ENCODE measurements around the gene ATM.
"Not testable (repeated sequence)": the region's sequence is repeated elsewhere in the genome, so short reads cannot be mapped to it uniquely, and the experiment has no call there.

ATM gene

GRCh38 chr11:108345767-108346166 is 122.9 kb downstream of the ATM start:
- H3K4me3 ChIP-seq (ENCODE audit: low read length), result no peak overlapping the region
- TF ChIP-seq ZNF274 (IDR thresholded peaks at IDR 0.05; ENCODE audit: low read depth, low read length), result no peak

- no peak for TF ChIP-seq ZNF274 (IDR thresholded peaks at IDR 0.05; ENCODE audit: low read depth, low read length)
- H3K4me3 ChIP-seq (ENCODE audit: low read length), result no peak overlapping the region
Measured at GRCh38 chr11:108346451-108346850, 123.6 kb downstream of the ATM start.

- TF ChIP-seq ZNF274 (IDR thresholded peaks at IDR 0.05; ENCODE audit: low read depth, low read length), result no peak
- no peak overlapping the region for H3K4me3 ChIP-seq (ENCODE audit: low read length)
Measured at GRCh38 chr11:108351468-108351867, 128.6 kb downstream of the ATM start.

- TF ChIP-seq ZNF274 (IDR thresholded peaks at IDR 0.05; ENCODE audit: low read depth, low read length), result no peak
- no peak overlapping the region for H3K4me3 ChIP-seq (ENCODE audit: low read length)
Measured at GRCh38 chr11:108364159-108364558, 141.3 kb downstream of the ATM start.

- H3K4me3 ChIP-seq (ENCODE audit: low read length), result no peak overlapping the region
- TF ChIP-seq ZNF274 (IDR thresholded peaks at IDR 0.05; ENCODE audit: low read depth, low read length), result no peak
Measured at GRCh38 chr11:108368134-108368533, 145.3 kb downstream of the ATM start.

- H3K4me3 ChIP-seq (ENCODE audit: low read length), result no peak overlapping the region
- no peak for TF ChIP-seq ZNF274 (IDR thresholded peaks at IDR 0.05; ENCODE audit: low read depth, low read length)
Measured at GRCh38 chr11:108369064-108369463, 146.2 kb downstream of the ATM start.

GRCh38 chr11:108370315-108370714 is 147.4 kb downstream of the ATM start:
- no peak for TF ChIP-seq ZNF274 (IDR thresholded peaks at IDR 0.05; ENCODE audit: low read depth, low read length)
- no peak overlapping the region for H3K4me3 ChIP-seq (ENCODE audit: low read length)

GRCh38 chr11:108370990-108371389 is 148.1 kb downstream of the ATM start:
- TF ChIP-seq ZNF274 (IDR thresholded peaks at IDR 0.05; ENCODE audit: low read depth, low read length), result no peak
- H3K4me3 ChIP-seq (ENCODE audit: low read length), result no peak overlapping the region

GRCh38 chr11:108373505-108373904 is 150.6 kb downstream of the ATM start:
- H3K4me3 ChIP-seq (ENCODE audit: low read length), result not testable (repeated sequence)

GRCh38 chr11:108388576-108388975 is 165.7 kb downstream of the ATM start:
- H3K4me3 ChIP-seq (ENCODE audit: low read length), result no peak overlapping the region
- no peak for TF ChIP-seq ZNF274 (IDR thresholded peaks at IDR 0.05; ENCODE audit: low read depth, low read length)

GRCh38 chr11:108392353-108392752 is 169.5 kb downstream of the ATM start:
- no peak overlapping the region for H3K4me3 ChIP-seq (ENCODE audit: low read length)
- TF ChIP-seq ZNF274 (IDR thresholded peaks at IDR 0.05; ENCODE audit: low read depth, low read length), result no peak

- no peak overlapping the region for H3K4me3 ChIP-seq (ENCODE audit: low read length)
- TF ChIP-seq ZNF274 (IDR thresholded peaks at IDR 0.05; ENCODE audit: low read depth, low read length), result no peak
Measured at GRCh38 chr11:108393046-108393445, 170.2 kb downstream of the ATM start.

GRCh38 chr11:108394744-108395284 is 171.9 kb downstream of the ATM start:
- no peak for TF ChIP-seq ZNF274 (IDR thresholded peaks at IDR 0.05; ENCODE audit: low read depth, low read length)
- no peak overlapping the region for H3K4me3 ChIP-seq (ENCODE audit: low read length)

GRCh38 chr11:108396672-108397071 is 173.8 kb downstream of the ATM start:
- H3K4me3 ChIP-seq (ENCODE audit: low read length), result not testable (repeated sequence)

- H3K4me3 ChIP-seq (ENCODE audit: low read length), result no peak overlapping the region
- no peak for TF ChIP-seq ZNF274 (IDR thresholded peaks at IDR 0.05; ENCODE audit: low read depth, low read length)
Measured at GRCh38 chr11:108398439-108398838, 175.6 kb downstream of the ATM start.

- no peak for TF ChIP-seq ZNF274 (IDR thresholded peaks at IDR 0.05; ENCODE audit: low read depth, low read length)
- H3K4me3 ChIP-seq (ENCODE audit: low read length), result no peak overlapping the region
Measured at GRCh38 chr11:108402241-108402640, 179.4 kb downstream of the ATM start.
